AG08396 (cell line): Measurements from ENCODE around the gene IQCH.

Experiments
- DNase-seq: peaks from one replicate; pipeline ENCODE4 v3.0.0; 2012; ENCODE audit warnings: low spot score, mixed read lengths

IQCH gene

DNA sequence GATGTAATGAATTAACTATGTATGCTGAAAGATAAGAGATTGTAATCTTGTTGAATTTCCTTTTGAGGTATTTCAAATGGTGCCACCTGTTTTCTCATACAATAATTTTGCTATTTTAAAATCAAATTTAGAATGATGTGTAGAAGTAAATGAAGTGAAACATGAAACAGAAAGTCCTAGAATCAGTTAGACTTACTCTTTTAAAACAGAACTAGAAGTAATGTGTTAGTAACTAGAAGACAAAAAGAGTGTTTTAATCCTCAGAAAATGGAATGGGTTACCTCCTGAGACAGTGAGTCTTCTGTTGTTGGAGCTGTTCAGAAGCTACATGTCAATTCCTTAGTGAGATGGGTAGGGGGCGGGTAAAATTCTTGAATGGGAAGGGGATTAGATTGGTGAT is 279.8 kb downstream of the IQCH start:
- DNase-seq = no peak

- no peak for DNase-seq
Measured at GRCh38 chr15:67537771-67538170, 283.2 kb downstream of the IQCH start.

- DNase-seq = peak; percentile 90
Measured at GRCh38 chr15:67542420-67543347, 288.1 kb downstream of the IQCH start, which contains the start of gene MAP2K5. Gene MAP2K5, plus strand, starts transcription at chr15:67542703. Its CDS starts 633 bp downstream, at chr15:67543336.

GRCh38 chr15:67543348-67543718 is 288.7 kb downstream of the IQCH start:
- peak; percentile 28 for DNase-seq

DNA sequence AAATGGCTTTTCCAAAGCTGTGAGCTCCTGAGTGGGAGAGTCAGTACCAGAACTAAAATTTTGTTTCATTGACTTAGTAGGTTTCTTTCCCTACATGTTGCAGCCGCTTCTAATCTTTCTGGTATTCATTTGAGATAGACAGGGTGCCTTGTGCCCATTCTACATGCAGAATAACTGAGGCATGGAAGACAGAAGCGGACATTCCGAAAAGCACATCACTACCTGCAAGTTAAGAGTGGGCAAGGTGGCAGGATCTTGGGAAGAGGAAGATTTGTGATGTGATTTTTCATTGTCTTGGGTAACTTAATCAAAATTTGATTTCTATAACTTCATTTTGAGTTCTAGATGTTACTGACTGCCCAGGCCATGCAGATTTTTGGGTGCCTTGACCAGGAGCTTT is 289.9 kb downstream of the IQCH start:
- DNase-seq = no peak

DNA sequence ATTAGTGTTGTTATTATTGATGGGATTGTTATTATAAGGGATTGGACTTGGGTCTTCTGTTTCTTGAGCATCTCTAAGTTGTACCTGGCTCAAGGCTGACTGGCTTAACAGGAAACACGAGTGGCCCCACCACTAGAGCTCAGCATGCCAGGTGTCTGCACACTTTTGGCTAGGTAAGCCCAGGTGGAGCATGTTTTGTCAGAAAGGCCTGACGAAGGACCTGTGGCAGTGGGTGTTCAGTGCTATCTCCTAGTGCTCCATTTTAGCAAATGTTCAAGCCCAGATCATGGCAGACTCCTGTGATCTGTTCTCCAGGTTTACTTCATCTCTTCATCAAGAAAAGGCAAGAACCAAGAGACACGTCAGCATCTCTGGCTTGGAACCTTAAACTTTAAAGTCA is 291.3 kb downstream of the IQCH start:
- no peak for DNase-seq

DNA sequence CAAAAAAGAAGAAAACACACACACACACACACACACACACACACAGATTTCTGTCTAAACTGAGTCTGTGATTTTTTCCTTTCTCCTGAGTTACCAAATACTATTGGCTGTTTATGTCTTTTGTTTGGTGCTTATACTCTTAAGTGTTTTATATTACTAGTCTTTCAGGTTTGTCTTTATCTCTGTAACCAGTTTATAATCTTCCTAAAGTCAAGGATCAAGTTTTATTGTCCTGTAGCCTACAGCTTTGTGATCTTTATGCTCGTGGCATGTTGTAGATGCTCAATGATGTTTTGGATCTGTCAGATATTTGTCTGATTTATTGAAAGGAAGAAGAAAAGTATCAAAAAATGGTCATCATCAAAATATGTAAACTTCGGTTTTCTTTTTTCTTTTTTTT is 292.5 kb downstream of the IQCH start:
- no peak for DNase-seq

- DNase-seq = no peak
Measured at GRCh38 chr15:67547836-67548235, 293.2 kb downstream of the IQCH start.

DNA sequence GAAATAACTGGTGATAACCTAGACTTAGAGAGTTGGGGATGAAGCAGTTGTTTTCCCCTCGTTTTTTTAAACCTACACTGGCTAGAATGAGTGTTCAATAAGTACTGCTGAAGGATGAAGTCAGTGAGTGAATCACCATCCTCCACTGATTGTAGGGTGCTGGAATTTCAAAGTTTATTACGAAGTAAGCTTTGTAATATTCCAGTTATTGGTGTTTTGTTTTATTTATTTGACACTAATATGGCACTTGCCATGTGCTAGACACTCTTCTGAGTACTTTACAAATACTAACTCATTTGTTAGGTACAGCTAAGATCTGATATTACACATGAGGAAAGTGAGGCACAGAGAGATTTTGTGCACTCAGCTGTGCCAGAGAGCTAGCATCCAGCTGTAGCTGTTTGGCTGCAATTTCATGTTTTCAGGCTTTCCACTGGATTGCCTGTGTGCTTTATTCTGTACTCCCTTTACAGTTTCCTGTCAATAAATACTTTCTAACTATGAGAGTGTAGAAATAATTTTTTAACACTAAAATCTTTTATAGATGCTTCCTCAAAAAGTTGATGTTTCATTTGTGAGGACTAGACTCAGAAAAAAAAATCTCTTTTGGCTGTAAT is 293.8 kb downstream of the IQCH start:
- DNase-seq = peak; percentile 57

GRCh38 chr15:67548862-67549651 is 294.5 kb downstream of the IQCH start:
- no peak for DNase-seq

DNA sequence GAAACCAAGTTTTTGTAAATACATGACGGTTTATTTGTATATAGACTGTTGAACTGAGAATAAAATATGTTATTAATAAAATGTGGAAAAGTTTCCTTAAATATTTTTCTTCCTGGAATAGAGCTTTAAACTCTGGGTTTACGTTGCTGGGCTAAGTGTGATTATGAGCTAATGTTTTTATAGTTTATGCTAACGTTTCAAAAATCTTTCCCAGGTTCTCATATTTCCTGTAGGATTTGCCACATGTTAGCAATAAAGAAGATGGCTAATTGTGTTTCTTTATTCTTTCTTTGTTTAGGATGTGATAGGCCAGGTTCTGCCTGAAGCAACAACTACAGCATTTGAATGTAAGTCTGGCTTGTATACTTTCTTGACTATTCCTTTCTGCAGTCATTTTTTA is 295.1 kb downstream of the IQCH start:
- no peak for DNase-seq

- DNase-seq = no peak
Measured at GRCh38 chr15:67550522-67550921, 295.9 kb downstream of the IQCH start.

DNA sequence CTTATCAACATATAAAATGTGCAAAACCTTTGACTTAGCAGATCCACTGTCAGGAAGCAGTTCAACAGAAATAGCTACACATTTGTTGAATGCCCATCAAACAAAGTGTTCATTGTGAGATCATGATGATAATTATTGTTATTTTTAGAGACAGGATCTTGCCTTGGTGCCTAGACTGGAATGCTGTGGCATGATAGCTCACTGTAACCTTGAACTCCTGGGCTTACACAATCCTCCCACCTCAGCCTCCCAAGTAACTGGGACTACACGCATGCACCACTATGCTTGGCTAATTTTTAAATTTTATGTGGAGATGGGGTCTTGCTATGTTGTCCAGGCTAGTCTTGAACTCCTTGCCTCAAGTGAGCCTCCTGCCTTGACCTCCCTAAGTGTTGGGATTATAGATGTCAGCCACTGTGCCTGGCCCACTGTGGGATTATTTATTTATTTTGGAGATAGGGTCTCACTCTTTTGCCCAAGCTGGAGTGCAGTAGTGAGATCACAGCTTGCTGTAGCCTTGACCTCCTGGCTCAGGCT is 296.7 kb downstream of the IQCH start:
- no peak for DNase-seq
